Glutamatergic neuron (in vitro differentiated cells): Measurements from ENCODE around the gene CHTOP. TPM values are rescaled to one million over a fixed set of nuclear protein-coding genes. Genes with fewer than 3 reads are reported as not detected.
A peak's percentile ranks its signal among the peaks of the same experiment; 100 is the strongest.

ENCODE experiments used
- DNase-seq: peaks from one replicate; pipeline ENCODE4 v3.0.0; 2022
- H3K27ac Mint-ChIP-seq: one replicate; pipeline ENCODE4 v1.8.0; 2020; ENCODE audit warnings: mild to moderate bottlenecking, mixed read lengths, inconsistent platforms; ENCODE audit not compliant: unreplicated experiment
- H3K27me3 Mint-ChIP-seq: one replicate; pipeline ENCODE4 v1.8.0; 2020; ENCODE audit warnings: mild to moderate bottlenecking, moderate library complexity, mixed read lengths, inconsistent platforms; ENCODE audit not compliant: unreplicated experiment
- H3K36me3 Mint-ChIP-seq: one replicate; pipeline ENCODE4 v1.8.0; 2020; ENCODE audit warnings: mild to moderate bottlenecking, mixed read lengths, inconsistent platforms; ENCODE audit not compliant: unreplicated experiment
- H3K4me1 Mint-ChIP-seq: one replicate; pipeline ENCODE4 v1.8.0; 2020; ENCODE audit warnings: mild to moderate bottlenecking, low read depth, mixed read lengths, inconsistent platforms; ENCODE audit not compliant: unreplicated experiment
- H3K4me3 Mint-ChIP-seq: one replicate; pipeline ENCODE4 v1.8.0; 2020; ENCODE audit warnings: mild to moderate bottlenecking, mixed read lengths, inconsistent platforms; ENCODE audit not compliant: unreplicated experiment
- H3K9me3 Mint-ChIP-seq: one replicate; pipeline ENCODE4 v1.8.0; 2020; ENCODE audit warnings: mild to moderate bottlenecking, moderate library complexity, mixed read lengths, inconsistent platforms; ENCODE audit not compliant: unreplicated experiment
- CTCF ChIP-seq: fragments of 200-600 bp; sonication (generic); IDR thresholded peaks from one replicate; pipeline ENCODE4 v1.5.0; 2021; ENCODE audit not compliant: partially characterized antibody, unreplicated experiment
- total RNA-seq: library from RNA; stranded (reverse); fragmentation: NEBNext Ultra II Directional; extraction: Animal tissue kit (Norgen Biotek cat#: 25700); gene quantifications from one replicate; pipeline ENCODE4 v1.2.1, GENCODE V29; 2021; ENCODE audit not compliant: unreplicated experiment

Gene CHTOP
- total RNA-seq, 1 donor from 2014 or later, result 84.7 TPM

GRCh38 chr1:153677718-153678518 lies 44.1 kb downstream of the CHTOP start:
- no peak overlapping the region for H3K27ac Mint-ChIP-seq
- H3K4me1 Mint-ChIP-seq, result peaks cover 9% of the 10 kb centered on the region
- H3K36me3 Mint-ChIP-seq, result no peaks in the 10 kb centered on the region
- H3K9me3 Mint-ChIP-seq, result peaks cover 5% of the 10 kb centered on the region
- peak overlapping the region; percentile 86 for H3K4me3 Mint-ChIP-seq
- peaks cover 27% of the 10 kb centered on the region for H3K27me3 Mint-ChIP-seq
- DNase-seq, result peak; percentile 74
- TF ChIP-seq CTCF, result peak; percentile 76

- no peak for TF ChIP-seq CTCF
- Mint-ChIP-seq H3K27me3 (peaks cover 26% of the 10 kb centered on the region), H3K4me3 (peak within 1 kb of the TSS; percentile 86), H3K36me3 (no peaks in the 10 kb centered on the region), H3K9me3 (peaks cover 3% of the 10 kb centered on the region), H3K4me1 (peaks cover 9% of the 10 kb centered on the region), H3K27ac (no peak within 1 kb of the TSS)
- DNase-seq, result peak; percentile 48
Observed at GRCh38 chr1:153678519-153679336, 44.9 kb downstream of the CHTOP start, which contains the start of gene NPR1. NPR1 (plus strand) TSS chr1:153678688; CDS start chr1:153679109, 421 bp downstream.

GRCh38 chr1:153679337-153680119 lies 45.7 kb downstream of the CHTOP start:
- Mint-ChIP-seq H3K4me1 (peaks cover 9% of the 10 kb centered on the region), H3K36me3 (no peaks in the 10 kb centered on the region), H3K4me3 (peak overlapping the region; percentile 85), H3K27me3 (peaks cover 29% of the 10 kb centered on the region), H3K9me3 (peaks cover 3% of the 10 kb centered on the region), H3K27ac (peak overlapping the region; percentile 59)
- peak; percentile 56 for DNase-seq
- TF ChIP-seq CTCF, result peak; percentile 37

GRCh38 chr1:153680120-153680403 lies 46.2 kb downstream of the CHTOP start:
- Mint-ChIP-seq H3K9me3 (peaks cover 3% of the 10 kb centered on the region), H3K27me3 (peaks cover 29% of the 10 kb centered on the region), H3K4me3 (no peak overlapping the region), H3K27ac (no peak overlapping the region), H3K36me3 (no peaks in the 10 kb centered on the region), H3K4me1 (peaks cover 9% of the 10 kb centered on the region)
- no peak for TF ChIP-seq CTCF
- DNase-seq, result no peak
